Gastrocnemius medialis (tissue), 4 donors: ENCODE data around the gene HTR4. TPM values are rescaled to one million over a fixed set of nuclear protein-coding genes. Genes with fewer than 3 reads are reported as not detected.

ENCODE experiments used
- ATAC-seq, 2 donors: fragments of 150-250 bp; one replicate each; pipeline ENCODE4 v1.9.1; 2016
- DNase-seq, 2 donors: peaks; one replicate each; pipeline ENCODE4 v3.0.0-alpha.2; 2019
- H3K27ac ChIP-seq, 4 donors: fragments of 200-600 bp; sonication (generic); 1 replicate in 1 of 4; 2 replicates in 3 of 4; pipeline ENCODE4 v1.5.1; 2016 to 2018; ENCODE audit warnings: mild to moderate bottlenecking in 2 of 4, moderate library complexity in 1 of 4
- H3K27me3 ChIP-seq, 3 donors: fragments of 200-600 bp; sonication (generic) in 2 of 3; 1 replicate in 1 of 3; 2 replicates in 2 of 3; pipeline versions ENCODE4 v1.5.1 to v1.6.0; 2016 to 2019; ENCODE audit warnings: mild to moderate bottlenecking in 1 of 3, moderate library complexity in 1 of 3
- H3K36me3 ChIP-seq, 2 donors: fragments of 200-600 bp; sonication (generic) in 1 of 2; one replicate each; pipeline ENCODE4 v1.5.1; 2017 to 2018
- H3K4me1 ChIP-seq, 2 donors: fragments of 200-600 bp; sonication (generic) in 1 of 2; one replicate each; pipeline ENCODE4 v1.5.1; 2016 to 2017; ENCODE audit warnings: mild to moderate bottlenecking in 2 of 2
- H3K4me3 ChIP-seq, 4 donors: fragments of 200-600 bp; sonication (generic) in 3 of 4; 1 replicate in 1 of 4; 2 replicates in 3 of 4; pipeline ENCODE4 v1.5.1; 2016 to 2019; ENCODE audit warnings: mild to moderate bottlenecking in 2 of 4
- H3K9me3 ChIP-seq, 3 donors: fragments of 200-600 bp; sonication (generic) in 2 of 3; 1 replicate in 1 of 3; 2 replicates in 2 of 3; pipeline ENCODE4 v1.5.1; 2016 to 2019
- CTCF ChIP-seq, 5 experiments: fragments of 450-650 bp in 3 of 5; fragments of 200-600 bp in 2 of 5; sonication (generic) in 2 of 5; IDR thresholded peaks in 4 of 5; conservative IDR thresholded peaks in 1 of 5; 1 replicate in 4 of 5; 2 replicates in 1 of 5; pipeline ENCODE4 v1.5.1; 2016 to 2019; ENCODE audit warnings: antibody characterized with exemption in 5 of 5, mild to moderate bottlenecking in 3 of 5, moderate library complexity in 3 of 5
- POLR2A ChIP-seq, 2 donors: fragments of 450-650 bp; IDR thresholded peaks; one replicate each; pipeline ENCODE4 v1.6.1; 2017; ENCODE audit warnings: antibody characterized with exemption in 2 of 2, mild to moderate bottlenecking in 2 of 2, moderate library complexity in 2 of 2
- in situ Hi-C, 4 donors: fragments of 200-750 bp; cut with MboI; loops; one replicate each; pipeline versions ENCODE4 v1.15.0 to v1.8.0; 2017; ENCODE audit warnings: low sequenced_read_pairs in 4 of 4
- intact Hi-C: fragments of 100-400 bp; cut with DNase I; formaldehyde crosslinking; loops from one replicate; pipeline ENCODE4 v1.15.1; 2023; ENCODE audit warnings: low total_unique reads
- total RNA-seq, 4 donors: library from RNA; depleted of rRNA; stranded (reverse); fragments of >200 nt; gene quantifications; one replicate each; pipeline versions ENCODE4 v1.1.0 to v1.2.3, GENCODE V29; 2016

The HTR4 gene
- total RNA-seq, 4 donors from 2014 or later: 0.41 to 0.51 TPM; not detected in 2

GRCh38 chr5:148615644-148616275, 38.6 kb downstream of the HTR4 start:
- in situ Hi-C loops: no loop called here
- no peak for ATAC-seq
- H3K4me3 ChIP-seq: no peak overlapping the region
- intact Hi-C loops: no loop called here
- no peak overlapping the region for H3K27ac ChIP-seq
- DNase-seq: no peak
- no peaks in the 10 kb centered on the region for H3K4me1 ChIP-seq
- no peaks in the 10 kb centered on the region for H3K36me3 ChIP-seq
- H3K27me3 ChIP-seq: no peaks in the 10 kb centered on the region
- no peaks in the 10 kb centered on the region for H3K9me3 ChIP-seq
- TF ChIP-seq CTCF (IDR thresholded peaks at IDR 0.05 in 4 of 5, conservative IDR thresholded peaks at IDR 0.05 in 1 of 5) (no peak), POLR2A (IDR thresholded peaks at IDR 0.05) (no peak)

GRCh38 chr5:148607406-148607805, 46.9 kb downstream of the HTR4 start:
- H3K9me3 ChIP-seq: no peaks in the 10 kb centered on the region
- in situ Hi-C loops: no loop called here
- DNase-seq (no peak), ATAC-seq (no peak)
- no peaks in the 10 kb centered on the region for H3K36me3 ChIP-seq
- no peak overlapping the region for H3K27ac ChIP-seq
- H3K4me3 ChIP-seq: no peak overlapping the region
- no peaks in the 10 kb centered on the region for H3K4me1 ChIP-seq
- intact Hi-C loops: no loop called here
- TF ChIP-seq POLR2A (IDR thresholded peaks at IDR 0.05): no peak
- no peak for TF ChIP-seq CTCF (IDR thresholded peaks at IDR 0.05 in 4 of 5, conservative IDR thresholded peaks at IDR 0.05 in 1 of 5)
- no peaks in the 10 kb centered on the region for H3K27me3 ChIP-seq

- TF ChIP-seq CTCF (IDR thresholded peaks at IDR 0.05 in 4 of 5, conservative IDR thresholded peaks at IDR 0.05 in 1 of 5): no peak
- TF ChIP-seq POLR2A (IDR thresholded peaks at IDR 0.05): no peak
- no peaks in the 10 kb centered on the region for H3K4me1 ChIP-seq
- H3K4me3 ChIP-seq: no peak overlapping the region
- H3K27ac ChIP-seq: no peak overlapping the region
- in situ Hi-C loops: no loop called here
- intact Hi-C loops: no loop called here
- DNase-seq (no peak), ATAC-seq (no peak)
- H3K36me3 ChIP-seq: no peaks in the 10 kb centered on the region
- no peaks in the 10 kb centered on the region for H3K27me3 ChIP-seq
- no peaks in the 10 kb centered on the region for H3K9me3 ChIP-seq
Observed at GRCh38 chr5:148606296-148606695, 48.0 kb downstream of the HTR4 start.

- no peaks in the 10 kb centered on the region for H3K36me3 ChIP-seq
- H3K4me3 ChIP-seq: no peak overlapping the region
- ATAC-seq (no peak), DNase-seq (no peak)
- no peak overlapping the region for H3K27ac ChIP-seq
- in situ Hi-C loops: no loop called here
- H3K9me3 ChIP-seq: no peaks in the 10 kb centered on the region
- TF ChIP-seq CTCF (IDR thresholded peaks at IDR 0.05 in 4 of 5, conservative IDR thresholded peaks at IDR 0.05 in 1 of 5): no peak
- no peak for TF ChIP-seq POLR2A (IDR thresholded peaks at IDR 0.05)
- H3K4me1 ChIP-seq: no peaks in the 10 kb centered on the region
- intact Hi-C loops: no loop called here
- H3K27me3 ChIP-seq: no peaks in the 10 kb centered on the region
Observed at GRCh38 chr5:148599187-148599586, 55.1 kb downstream of the HTR4 start.

GRCh38 chr5:148595697-148596096, 58.6 kb downstream of the HTR4 start:
- Histone ChIP-seq H3K4me1 (no peaks in the 10 kb centered on the region), H3K27ac (no peak overlapping the region), H3K36me3 (no peaks in the 10 kb centered on the region), H3K27me3 (no peaks in the 10 kb centered on the region), H3K4me3 (no peak overlapping the region), H3K9me3 (no peaks in the 10 kb centered on the region)
- in situ Hi-C loops: no loop called here
- intact Hi-C loops: no loop called here
- ATAC-seq (no peak), DNase-seq (no peak)
- TF ChIP-seq POLR2A (IDR thresholded peaks at IDR 0.05) (no peak), CTCF (IDR thresholded peaks at IDR 0.05 in 4 of 5, conservative IDR thresholded peaks at IDR 0.05 in 1 of 5) (no peak)
